ENCODE results near the gene PAPPA2.

PAPPA2 gene

DNA sequence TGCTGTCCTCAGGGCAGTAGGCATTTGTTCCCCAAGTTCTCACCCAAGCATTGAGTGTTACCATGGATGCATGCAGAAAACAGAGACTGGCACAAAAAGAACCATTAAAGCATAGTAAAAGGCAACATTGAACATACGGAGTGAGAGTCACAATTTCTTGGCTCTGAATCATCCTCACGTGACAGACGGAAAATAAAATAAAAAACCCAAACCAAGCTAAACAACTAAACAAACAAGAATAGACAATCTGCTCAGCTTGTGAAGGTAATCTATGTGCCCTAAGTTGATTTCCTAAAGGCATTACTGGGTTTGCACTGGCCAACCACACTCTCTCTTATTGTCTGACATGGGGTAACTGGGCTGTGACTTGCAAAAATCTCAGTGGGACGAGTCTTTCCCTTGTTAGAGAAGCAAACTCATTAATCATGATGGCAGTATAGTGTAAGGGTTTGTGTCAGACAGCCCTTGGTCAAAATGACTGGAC lies 395.5 kb downstream of the PAPPA2 start:
- DNase-seq (ENCODE audit: low spot score): no peak

DNA sequence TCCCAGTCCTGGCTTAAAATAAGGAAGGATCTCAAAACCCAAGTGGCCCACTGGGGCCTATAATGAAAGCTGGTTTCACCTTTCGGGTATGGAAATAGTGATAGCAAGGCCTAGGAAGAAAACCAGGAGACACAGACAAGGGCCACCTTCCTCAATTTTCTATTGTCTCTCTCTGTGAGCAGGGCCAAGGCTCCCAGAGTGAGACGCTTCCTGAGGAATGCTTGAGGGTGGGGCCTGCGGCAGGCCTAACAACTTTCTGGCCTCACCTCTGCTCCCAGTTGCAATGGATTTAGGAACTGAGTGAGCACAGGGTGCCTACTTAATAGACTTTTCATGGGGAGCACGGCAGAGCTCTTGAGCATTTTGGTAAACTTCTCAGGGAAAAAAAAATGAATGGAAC lies 400.6 kb downstream of the PAPPA2 start:
- DNase-seq (ENCODE audit: low spot score): no peak

DNA sequence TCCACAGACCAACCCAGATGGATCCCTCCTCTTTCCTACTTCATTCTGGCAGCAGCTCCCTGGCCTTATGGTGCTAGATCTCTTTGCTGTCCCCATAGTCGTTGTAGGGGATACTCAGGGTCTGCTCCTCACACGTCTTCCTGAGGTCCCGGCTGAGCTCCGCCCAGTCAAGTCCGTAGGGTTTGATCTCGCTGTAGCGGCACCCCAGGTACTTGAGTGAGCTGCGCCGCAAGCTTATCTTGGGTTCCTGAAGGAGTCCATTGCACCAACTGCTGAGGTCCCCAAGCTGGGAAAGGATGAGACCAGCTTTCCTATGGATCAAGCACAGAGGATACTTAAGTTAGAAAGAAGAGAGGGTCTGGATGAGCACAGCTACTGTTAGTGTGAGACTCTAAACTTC lies 401.2 kb downstream of the PAPPA2 start:
- no peak for DNase-seq (ENCODE audit: low spot score)

DNA sequence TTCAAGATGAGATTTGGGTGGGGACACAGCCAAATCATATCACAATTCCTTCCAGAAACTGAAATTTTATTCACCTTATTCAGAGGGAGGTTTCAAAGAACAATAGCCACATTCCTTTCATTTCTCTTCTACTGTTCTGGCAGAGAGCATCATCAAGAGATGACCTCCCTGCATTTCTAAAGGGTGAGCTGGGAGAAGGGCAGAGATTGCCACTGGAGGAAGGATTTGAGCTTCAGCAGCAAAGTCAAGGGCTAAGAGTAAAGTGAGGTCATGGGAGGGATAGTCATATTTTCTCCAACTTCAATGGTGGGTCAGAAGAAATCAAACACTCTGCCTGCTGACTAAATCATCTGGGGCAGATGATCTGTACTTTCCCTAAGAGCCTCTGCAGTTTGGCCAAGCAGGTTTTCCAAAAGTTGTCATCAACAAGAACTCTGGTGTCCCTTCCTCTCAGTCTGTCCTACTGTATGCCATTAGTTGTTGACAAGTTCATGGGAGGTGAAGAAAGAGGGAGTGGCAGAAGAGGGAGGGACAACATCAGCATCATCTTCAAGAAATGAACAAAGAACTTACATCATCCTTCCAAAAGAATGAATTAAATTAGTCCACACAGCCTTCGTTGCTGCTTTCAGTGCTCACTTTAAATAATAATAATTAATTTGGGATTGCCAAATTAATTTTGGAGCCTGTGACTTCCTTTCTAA lies 403.2 kb downstream of the PAPPA2 start:
- no peak for DNase-seq (ENCODE audit: low spot score)

DNA sequence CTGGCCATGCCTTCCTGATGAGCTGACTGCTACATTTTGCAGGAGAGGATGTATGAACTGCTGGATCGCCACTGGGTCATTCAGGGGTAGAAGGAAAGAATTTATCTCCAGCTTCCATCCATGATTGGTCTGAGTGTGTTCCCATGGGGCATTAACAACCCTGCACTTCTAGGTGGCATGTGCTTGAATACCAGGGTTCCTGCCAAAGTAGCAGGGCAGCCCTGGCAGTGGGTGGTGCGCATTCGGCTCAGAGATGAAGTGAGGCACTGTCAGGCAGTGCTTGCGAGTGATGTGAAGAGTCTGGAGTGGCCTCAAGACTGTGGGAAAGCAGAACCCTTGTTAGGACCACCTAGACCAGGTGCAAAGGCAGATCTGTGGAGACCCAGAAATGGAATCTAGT lies 406.6 kb downstream of the PAPPA2 start:
- DNase-seq (ENCODE audit: low spot score): no peak

DNA sequence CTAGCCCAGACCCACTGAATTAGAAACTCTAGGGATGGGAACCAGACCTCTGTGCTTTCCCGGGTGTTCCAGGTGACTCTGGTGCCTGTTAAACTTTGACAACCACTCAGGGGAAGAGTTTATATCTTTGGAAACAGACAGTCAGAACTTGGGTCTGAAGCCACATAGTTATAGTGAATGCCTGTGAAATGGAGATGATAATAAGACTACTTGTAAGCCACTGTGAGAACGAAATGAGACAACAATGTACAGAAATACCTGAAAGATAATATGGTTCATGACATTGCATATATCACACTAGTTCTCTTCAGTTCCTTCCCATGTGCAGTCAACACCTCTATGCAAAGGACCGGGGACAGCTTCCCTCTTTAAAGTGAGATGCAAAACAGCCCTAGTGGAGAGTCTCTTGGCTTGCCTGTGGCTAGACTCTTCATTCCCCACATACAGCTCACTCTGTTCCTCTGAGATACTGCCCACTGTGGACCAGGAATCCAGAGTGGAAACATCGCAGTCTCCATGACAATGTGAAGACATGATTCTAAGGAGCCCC lies 414.1 kb downstream of the PAPPA2 start:
- no peak for DNase-seq (ENCODE audit: low spot score)

DNA sequence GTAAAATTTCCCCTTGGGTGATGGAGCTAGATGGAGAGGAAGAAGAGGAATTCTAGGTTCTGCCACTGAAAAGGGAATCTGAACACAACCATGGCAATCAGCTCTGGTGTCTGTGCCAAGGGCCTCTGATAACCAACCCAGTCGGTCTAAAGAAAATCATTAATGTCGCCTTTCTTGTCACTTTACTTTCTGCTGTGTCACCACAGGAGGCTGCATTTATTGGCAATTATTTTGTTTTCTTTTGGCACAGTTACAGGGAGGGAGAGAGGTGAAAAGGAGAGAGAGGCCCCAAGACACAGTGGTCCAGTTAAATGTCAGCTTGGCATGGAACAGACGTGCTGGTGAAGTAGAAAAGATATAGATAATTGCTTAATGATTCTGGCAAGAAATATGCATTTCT lies 414.6 kb downstream of the PAPPA2 start:
- DNase-seq (ENCODE audit: low spot score): no peak

DNA sequence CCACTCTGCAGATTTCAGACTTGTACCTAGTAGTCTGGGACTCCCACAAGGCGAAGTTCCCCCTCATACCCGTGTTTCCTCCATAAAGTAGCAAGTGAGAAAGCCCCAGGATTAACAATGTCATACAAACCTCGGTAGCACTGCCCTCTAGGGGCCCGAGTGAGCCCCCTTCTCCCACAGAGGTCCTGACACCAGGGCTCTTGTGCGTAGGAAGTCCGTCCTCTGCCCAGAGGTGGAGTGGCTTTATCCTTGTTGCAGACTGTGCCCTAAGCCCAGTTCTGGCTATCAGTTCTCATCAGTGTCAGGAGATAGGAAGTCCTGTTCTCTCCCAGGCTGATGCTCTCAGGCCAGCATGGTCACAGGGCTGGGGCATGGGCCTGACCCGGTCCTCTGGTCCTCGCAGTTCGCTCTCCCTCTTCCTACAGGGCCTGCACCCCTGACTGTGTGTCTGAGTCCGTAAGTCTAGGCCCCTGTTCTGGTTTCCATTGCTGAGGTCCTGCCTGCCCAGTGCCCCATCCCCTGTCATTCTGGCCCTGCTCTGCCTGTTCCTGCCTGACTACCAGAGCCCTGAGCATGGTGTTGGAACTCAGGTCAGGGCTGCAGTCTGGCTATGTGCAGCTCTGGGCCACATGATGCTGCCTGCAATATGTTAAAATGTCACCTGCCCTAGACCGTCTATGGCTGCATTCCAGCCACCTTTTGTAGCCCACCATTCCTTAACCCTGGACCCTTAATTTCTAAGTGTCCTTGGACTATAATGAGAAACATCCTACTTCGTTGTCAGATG lies 416.0 kb downstream of the PAPPA2 start:
- DNase-seq (ENCODE audit: low spot score): no peak

DNA sequence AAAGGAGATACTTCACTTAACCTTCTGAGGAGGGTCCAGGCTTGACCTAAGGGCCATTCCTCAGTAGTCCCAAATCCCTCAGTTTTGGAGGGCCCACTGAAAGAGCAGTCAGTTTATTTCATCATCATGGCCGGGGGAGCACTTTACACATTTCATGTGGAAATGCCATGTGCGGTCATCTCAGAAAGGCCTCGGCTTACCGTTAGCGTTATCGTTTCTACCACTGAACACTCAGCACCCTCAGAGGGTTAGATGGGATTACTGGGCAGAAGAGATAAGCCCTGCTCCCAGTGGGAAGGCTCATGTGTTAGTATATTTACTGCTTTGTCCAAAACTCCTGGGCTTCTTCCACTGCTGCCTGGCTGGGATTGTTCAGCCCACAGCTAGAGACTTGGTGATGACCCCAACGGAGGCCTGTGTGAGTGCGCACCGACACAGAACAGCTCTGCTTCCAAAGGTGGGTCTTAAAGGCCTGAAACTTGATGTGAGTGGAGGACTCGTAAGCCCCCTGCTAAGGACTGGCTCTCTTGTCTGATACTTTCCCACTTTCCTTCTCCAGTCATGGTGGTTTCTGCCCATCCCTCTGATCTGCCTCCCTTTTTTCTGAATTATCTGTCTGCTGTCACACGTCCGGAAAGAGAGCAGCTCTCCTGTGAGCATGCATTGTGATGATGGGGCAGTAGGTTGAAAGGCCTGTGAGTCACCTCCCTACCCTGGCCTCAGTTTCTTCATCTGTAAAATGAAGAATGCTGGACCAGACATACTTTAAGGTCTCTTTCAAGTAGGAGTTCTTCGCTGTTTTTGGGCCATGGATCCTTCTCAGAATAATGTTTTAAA lies 417.0 kb downstream of the PAPPA2 start:
- no peak for DNase-seq (ENCODE audit: low spot score)

DNA sequence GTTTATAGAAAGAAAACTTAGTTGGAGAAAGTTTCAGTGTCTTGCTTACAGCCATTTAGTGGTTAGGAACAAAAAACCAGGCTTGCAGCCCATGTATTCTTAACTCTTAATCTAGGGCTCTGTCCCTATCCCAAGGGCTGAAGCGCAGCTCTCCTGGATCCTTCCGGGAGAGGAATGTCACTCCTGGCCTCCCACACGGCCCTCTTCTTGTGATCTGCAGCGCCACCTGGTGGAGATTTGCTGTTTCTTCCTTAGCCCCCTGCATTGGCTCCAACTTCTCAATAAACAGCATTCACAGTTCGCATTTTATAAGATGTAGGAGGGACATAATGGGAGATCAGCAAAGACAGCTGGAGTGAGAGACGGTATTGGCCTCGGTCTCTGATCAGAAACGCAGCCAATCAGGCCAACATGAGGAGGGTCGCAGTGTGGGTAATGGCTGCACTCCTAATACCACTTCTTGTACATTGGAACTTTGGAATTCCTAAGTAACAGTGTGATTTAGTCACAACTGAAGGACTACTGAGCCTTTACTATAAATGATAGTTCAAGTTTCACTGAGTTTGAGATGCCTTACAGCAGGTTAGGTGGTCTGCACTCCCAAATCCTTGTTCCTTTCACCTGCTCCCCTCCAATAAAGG lies 418.1 kb downstream of the PAPPA2 start:
- DNase-seq (ENCODE audit: low spot score): peak; percentile 55

DNA sequence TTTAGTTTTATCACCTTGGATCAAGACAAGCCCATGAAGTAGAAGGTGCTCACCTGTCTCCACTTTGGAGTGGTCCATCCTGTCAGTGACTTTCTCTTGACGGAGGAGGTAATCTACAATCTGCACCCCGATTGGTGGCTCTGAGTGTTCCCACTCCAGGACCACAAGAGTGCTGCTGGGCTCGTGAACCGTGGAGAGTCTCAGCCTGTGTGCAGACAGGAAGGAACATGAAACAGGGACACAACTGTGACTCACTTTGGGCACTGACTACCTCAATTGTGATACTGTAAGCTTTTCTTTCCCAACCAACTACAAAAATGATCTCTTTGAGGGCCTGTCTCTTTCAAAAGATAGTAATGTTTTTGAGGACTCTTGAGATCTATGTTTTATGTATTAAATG lies 421.3 kb downstream of the PAPPA2 start:
- no peak for DNase-seq (ENCODE audit: low spot score)

DNA sequence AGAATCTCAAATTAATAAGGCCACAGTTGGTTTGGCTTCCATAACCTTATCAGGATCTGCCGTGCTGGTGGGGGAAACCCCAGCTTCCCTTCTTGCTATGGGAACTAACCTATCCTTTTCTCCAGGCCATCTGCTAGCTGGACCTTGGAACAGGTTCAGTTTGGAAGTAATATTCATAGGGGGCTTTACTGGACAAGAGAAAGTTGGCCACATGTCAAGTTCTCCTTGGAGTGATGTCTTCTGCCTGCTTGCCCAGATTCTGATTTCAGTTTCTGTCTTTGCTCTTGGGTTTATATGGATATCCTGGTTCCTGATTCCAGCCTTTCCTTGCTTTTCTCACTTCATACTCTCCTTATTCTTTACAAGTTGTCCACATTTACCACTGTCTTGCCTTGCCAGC lies 421.9 kb downstream of the PAPPA2 start:
- no peak for DNase-seq (ENCODE audit: low spot score)

DNA sequence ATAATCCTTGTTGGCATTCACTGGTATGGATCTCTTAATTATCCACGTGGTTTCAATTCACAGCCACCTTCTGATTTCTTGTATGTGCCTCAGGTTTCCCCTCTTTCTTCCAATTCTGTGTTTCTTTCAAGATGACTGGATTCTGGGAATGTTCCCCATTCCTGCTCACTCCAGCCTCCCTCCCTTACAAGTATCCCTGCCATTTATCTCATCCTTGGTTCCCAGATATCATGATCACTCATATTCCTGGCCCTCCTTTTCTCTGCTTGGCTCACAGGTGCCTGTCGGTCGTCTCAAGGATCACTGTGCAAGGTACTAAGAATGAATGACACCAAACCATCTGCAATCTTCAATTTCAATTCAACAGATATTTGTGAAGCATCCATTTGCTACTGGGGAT lies 422.4 kb downstream of the PAPPA2 start:
- DNase-seq (ENCODE audit: low spot score): no peak

DNA sequence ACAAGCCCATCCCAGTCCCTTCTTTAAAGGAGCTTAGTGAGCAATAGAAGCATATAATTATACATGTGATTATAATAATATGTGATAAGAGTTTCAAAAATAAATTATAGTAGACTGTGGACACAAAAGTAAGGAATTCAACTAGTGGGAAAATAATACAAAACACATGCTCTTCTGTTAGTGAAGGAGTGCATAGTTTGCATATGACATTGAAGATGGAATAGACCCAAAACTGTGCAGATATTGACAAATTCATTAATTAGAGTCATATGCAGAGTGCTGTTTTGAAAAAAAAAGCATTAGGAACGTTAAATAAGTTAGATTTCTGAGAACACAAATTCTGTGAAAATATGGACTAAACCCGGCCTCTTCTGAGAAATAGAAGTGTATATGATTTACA lies 422.8 kb downstream of the PAPPA2 start:
- DNase-seq (ENCODE audit: low spot score): no peak

DNA sequence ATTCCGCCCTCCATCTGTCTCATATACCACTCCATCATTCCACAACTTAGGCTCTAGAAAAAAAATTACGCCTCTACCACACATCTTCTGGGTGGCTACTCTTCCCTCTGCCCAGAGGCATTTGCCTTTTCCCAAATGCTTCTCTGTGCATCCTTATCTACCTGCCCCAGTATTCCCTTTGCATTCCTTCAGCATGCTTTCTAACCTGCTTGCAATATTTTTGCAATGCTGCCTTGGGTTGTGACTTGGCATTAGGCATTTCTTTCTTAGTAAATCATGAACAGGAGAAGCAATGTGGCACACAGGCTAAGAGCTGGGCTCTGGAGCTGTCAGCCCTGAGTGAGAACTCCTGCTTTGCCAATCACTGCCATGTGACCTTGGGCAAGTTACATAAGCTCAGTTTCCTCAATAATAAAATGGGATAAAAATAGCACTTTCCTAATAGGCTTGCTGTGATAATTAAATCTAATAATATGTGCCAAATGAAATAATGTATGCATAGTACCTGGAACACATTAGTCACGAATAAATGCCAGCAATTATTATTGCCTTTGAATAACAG lies 425.6 kb downstream of the PAPPA2 start:
- no peak for DNase-seq (ENCODE audit: low spot score)

DNA sequence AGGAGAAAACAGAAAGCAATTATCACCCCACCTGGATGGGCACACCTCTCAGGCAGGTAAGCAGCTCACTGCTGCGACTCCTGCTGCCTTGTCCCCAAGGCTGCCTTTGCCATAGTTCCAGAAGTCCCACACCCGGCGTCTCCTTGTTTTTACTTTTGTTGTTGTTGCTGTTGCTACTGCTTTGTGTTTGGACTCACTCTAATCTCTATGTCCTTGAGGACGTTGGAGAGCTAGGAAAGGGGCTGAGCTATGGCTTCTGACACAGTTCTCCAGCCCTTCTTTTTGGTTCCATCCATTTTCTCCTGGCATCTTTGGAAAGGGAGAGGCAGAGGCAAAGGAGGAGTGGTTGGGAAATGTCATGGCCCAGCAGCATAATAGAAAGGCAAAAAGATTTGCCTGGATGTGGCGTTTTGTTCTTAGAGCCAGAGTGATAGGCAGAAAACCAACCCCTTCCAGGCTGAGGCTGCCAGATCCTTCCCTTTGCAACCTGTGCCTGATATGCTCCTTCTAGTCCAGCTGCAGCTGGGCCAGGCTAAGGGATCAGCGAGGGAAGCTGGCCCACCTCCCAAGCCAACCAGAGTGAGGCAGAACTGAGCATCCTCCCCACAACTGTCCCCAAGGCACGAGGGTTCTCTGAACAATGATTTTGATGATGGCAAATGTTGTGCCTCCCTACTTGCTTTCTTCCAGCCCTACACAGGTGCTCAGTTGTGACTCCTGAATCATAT lies 430.8 kb downstream of the PAPPA2 start:
- DNase-seq (ENCODE audit: low spot score): no peak

DNA sequence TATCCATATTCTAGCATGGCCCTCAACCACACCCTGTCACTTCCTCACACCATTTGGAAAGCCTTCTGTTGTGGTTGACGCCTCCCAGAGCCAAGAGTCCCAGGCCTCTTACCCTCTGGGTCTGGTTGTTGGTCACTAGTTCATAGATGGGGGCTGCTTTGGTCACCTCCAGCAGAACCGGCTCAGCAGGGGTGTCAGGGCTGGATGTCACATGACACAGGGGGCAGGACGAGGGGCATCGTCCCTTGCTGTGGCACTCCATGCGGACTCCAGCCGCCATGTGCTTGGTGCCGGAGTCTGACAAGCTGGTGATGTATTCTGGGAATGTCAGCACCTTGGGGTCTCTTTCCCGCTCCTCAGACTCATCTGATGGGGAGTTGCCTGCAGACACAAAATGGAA lies 431.5 kb downstream of the PAPPA2 start:
- no peak for DNase-seq (ENCODE audit: low spot score)

All from HuH-7.5 (cell line).